ENCODE data around the gene DNAJB1. TPM values are rescaled to one million over a fixed set of nuclear protein-coding genes. Genes with fewer than 3 reads are reported as not detected.
A peak's percentile ranks its signal among the peaks of the same experiment; 100 is the strongest.

The DNAJB1 gene
- total RNA-seq, 4 donors from 2014 or later, result 96.2 to 107 (median 99.6) TPM

GRCh38 chr19:14478113-14478545 lies 40.1 kb downstream of the DNAJB1 start:
- H3K4me3 ChIP-seq (ENCODE audit: low read depth, poor library complexity, severe bottlenecking), result no peak overlapping the region
- WGBS, 2 donors, result 71 to 89% methylated on average over 24 of the region's 24 CpGs
- intact Hi-C loops (cut with DNase I; ENCODE audit: low total_unique reads), result no loop called here
- no peak for DNase-seq (ENCODE audit: low spot score in 2 of 2)
- TF ChIP-seq POLR2A (IDR thresholded peaks at IDR 0.05) (no peak), CTCF (IDR thresholded peaks at IDR 0.05) (no peak)

- DNase-seq (ENCODE audit: low spot score in 2 of 2), result no peak
- no peak overlapping the region for H3K4me3 ChIP-seq (ENCODE audit: low read depth, poor library complexity, severe bottlenecking)
- TF ChIP-seq CTCF (IDR thresholded peaks at IDR 0.05) (no peak), POLR2A (IDR thresholded peaks at IDR 0.05) (no peak)
- intact Hi-C loops (cut with DNase I; ENCODE audit: low total_unique reads), result no loop called here
- WGBS, 2 donors, result 61 to 65% methylated on average over 8 to 10 of the region's 10 CpGs
These were observed 40.6 kb downstream of the DNAJB1 start for GRCh38 chr19:14477418-14478112.

GRCh38 chr19:14476673-14477401 lies 41.4 kb downstream of the DNAJB1 start:
- TF ChIP-seq CTCF (IDR thresholded peaks at IDR 0.05), result no peak
- intact Hi-C loops (cut with DNase I; ENCODE audit: low total_unique reads), result no loop called here
- peak in 1 of 2 donors; percentile 50 for DNase-seq (ENCODE audit: low spot score in 2 of 2)
- H3K4me3 ChIP-seq (ENCODE audit: low read depth, poor library complexity, severe bottlenecking), result no peak overlapping the region
- 20 to 33% methylated on average over 21 to 26 of the region's 26 CpGs for WGBS, 2 donors

- no peak for DNase-seq (ENCODE audit: low spot score in 2 of 2)
- intact Hi-C loops (cut with DNase I; ENCODE audit: low total_unique reads), result no loop called here
- TF ChIP-seq CTCF (IDR thresholded peaks at IDR 0.05), result no peak
- no peak for TF ChIP-seq POLR2A (IDR thresholded peaks at IDR 0.05)
- WGBS, 2 donors, result 82 to 84% methylated on average over 7 of the region's 7 CpGs
- H3K4me3 ChIP-seq (ENCODE audit: low read depth, poor library complexity, severe bottlenecking), result no peak overlapping the region
These were observed 41.9 kb downstream of the DNAJB1 start for GRCh38 chr19:14476327-14476672.

GRCh38 chr19:14475251-14476073 lies 42.7 kb downstream of the DNAJB1 start, which contains the start of gene PTGER1:
PTGER1 (minus strand) TSS chr19:14475354; CDS start chr19:14474320, 1,034 bp downstream.
- DNase-seq (ENCODE audit: low spot score in 2 of 2), result no peak
- 8 to 10% methylated on average over 17 to 32 of the region's 33 CpGs for WGBS, 2 donors
- no peak within 1 kb of the TSS for H3K4me3 ChIP-seq (ENCODE audit: low read depth, poor library complexity, severe bottlenecking)
- intact Hi-C loops (cut with DNase I; ENCODE audit: low total_unique reads), result no loop called here
- TF ChIP-seq POLR2A (IDR thresholded peaks at IDR 0.05) (no peak), CTCF (IDR thresholded peaks at IDR 0.05) (no peak)
